ENCODE measurements around the gene CNRIP1. TPM values are rescaled to one million over a fixed set of nuclear protein-coding genes. Genes with fewer than 3 reads are reported as not detected.

The CNRIP1 gene
- total RNA-seq, 4 donors from 2014 or later = 30.2 to 58.1 (median 40.6) TPM

DNA sequence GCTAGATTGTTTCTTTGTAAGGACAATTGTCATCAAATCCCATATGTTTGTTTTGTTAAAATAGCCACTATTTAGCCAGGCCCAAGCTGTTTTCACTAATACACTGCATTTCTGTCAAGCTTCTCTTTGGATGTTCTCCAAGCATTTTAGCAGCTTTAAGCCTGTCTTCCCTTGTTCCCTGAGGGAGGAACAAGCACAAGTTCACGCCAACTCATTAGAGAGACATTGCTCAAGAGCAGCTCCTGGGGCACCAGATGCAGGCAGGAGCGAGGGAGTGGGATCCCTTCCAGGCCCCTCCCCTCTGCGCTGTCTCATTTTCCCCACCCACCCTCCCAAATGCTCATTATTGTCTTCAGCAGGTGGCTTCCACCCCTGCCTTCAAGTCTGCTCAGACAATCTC, 34.9 kb downstream of the CNRIP1 start:
- TF ChIP-seq CTCF (IDR thresholded peaks at IDR 0.05) (no peak), POLR2A (IDR thresholded peaks at IDR 0.05) (no peak)
- H3K27ac ChIP-seq = peak overlapping the region in 1 of 2 donors; percentile 40
- intact Hi-C loops (cut with DNase I; ENCODE audit: low total_unique reads) = loop anchor here (5.0 kb wide), 1 partner anchor 88 kb away; no protein-coding TSS in a partner anchor
- peaks cover 0 to 19% of the 10 kb centered on the region in 2 donors for H3K4me1 ChIP-seq
- H3K36me3 ChIP-seq = no peaks in the 10 kb centered on the region
- peak; percentile 70 to 72 for DNase-seq
- no peak overlapping the region for H3K4me3 ChIP-seq
- H3K27me3 ChIP-seq = no peaks in the 10 kb centered on the region
- no peaks in the 10 kb centered on the region for H3K9me3 ChIP-seq

- Histone ChIP-seq H3K27me3 (no peaks in the 10 kb centered on the region), H3K36me3 (no peaks in the 10 kb centered on the region), H3K4me1 (peaks cover 0 to 15% of the 10 kb centered on the region in 2 donors), H3K4me3 (no peak overlapping the region), H3K27ac (no peak overlapping the region), H3K9me3 (no peaks in the 10 kb centered on the region)
- TF ChIP-seq CTCF (IDR thresholded peaks at IDR 0.05) (no peak), POLR2A (IDR thresholded peaks at IDR 0.05) (no peak)
- no peak for DNase-seq
- intact Hi-C loops (cut with DNase I; ENCODE audit: low total_unique reads) = loop anchor here (5.0 kb wide), 1 partner anchor 86 kb away; no protein-coding TSS in a partner anchor
These were observed 36.3 kb downstream of the CNRIP1 start for GRCh38 chr2:68283419-68283812.

DNA sequence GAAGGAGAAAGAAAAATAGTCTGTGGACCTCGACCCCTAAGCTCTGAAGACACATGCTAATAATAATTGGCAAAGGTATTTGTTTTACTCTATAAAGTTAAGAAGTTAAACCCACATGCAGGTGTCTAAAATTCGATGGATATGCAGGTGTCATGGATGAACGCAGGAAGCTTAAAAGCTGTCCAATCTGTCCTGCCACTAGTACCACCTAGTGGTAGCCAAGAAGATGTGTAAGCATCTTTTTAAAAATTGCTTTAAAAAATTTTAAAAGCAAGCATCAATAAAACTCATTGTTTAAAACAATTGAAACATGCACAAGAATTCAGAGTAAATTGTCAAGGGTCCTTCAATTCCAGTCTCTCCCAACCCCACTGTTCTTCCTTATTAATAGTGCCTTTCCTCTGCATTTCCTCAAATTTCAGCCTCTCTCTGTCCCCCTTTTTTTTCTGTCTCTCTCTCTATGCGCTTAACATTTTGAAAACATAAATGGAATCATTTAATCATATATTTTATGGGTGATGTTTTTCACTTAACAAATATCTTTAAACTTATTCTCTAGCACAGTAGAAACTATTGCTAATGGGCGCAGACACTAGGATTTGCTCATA, 36.8 kb downstream of the CNRIP1 start:
- Histone ChIP-seq H3K4me1 (peaks cover 0 to 11% of the 10 kb centered on the region in 2 donors), H3K27ac (no peak overlapping the region), H3K4me3 (no peak overlapping the region), H3K27me3 (no peaks in the 10 kb centered on the region), H3K9me3 (no peaks in the 10 kb centered on the region), H3K36me3 (no peaks in the 10 kb centered on the region)
- intact Hi-C loops (cut with DNase I; ENCODE audit: low total_unique reads) = loop anchor here (5.0 kb wide), 1 partner anchor 86 kb away; no protein-coding TSS in a partner anchor
- no peak for DNase-seq
- TF ChIP-seq CTCF (IDR thresholded peaks at IDR 0.05) (peak; percentile 56 to 74 (median 66)), POLR2A (IDR thresholded peaks at IDR 0.05) (no peak)

DNA sequence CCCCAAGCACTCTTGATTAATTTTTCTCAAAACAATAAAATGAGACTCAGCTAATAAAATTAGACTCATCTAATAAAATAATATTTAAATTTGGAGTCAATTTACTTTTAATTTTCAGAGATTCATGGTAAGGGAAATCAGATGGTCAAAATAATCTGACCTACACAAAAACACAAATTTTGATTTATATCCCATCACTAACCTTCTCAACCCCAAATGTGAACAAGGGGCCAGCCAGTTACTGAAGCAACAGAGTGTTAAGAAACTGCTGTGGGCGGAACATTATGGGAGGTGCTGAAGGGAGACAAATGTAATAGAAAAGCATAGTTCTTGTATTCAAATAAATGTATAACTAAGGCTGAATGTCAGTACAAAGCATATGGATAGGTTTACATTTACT, 39.0 kb downstream of the CNRIP1 start:
- Histone ChIP-seq H3K4me1 (peaks cover 0 to 11% of the 10 kb centered on the region in 2 donors), H3K9me3 (no peaks in the 10 kb centered on the region), H3K27ac (peak overlapping the region; percentile 8 to 36), H3K4me3 (no peak overlapping the region), H3K27me3 (no peaks in the 10 kb centered on the region), H3K36me3 (no peaks in the 10 kb centered on the region)
- TF ChIP-seq CTCF (IDR thresholded peaks at IDR 0.05) = no peak
- TF ChIP-seq POLR2A (IDR thresholded peaks at IDR 0.05) = no peak
- intact Hi-C loops (cut with DNase I; ENCODE audit: low total_unique reads) = loop anchor here (5.0 kb wide), 1 partner anchor 83 kb away; no protein-coding TSS in a partner anchor
- peak in 1 of 2 donors; percentile 74 for DNase-seq

GRCh38 chr2:68280348-68280747, 39.4 kb downstream of the CNRIP1 start:
- Histone ChIP-seq H3K4me1 (peaks cover 0 to 11% of the 10 kb centered on the region in 2 donors), H3K27me3 (no peaks in the 10 kb centered on the region), H3K4me3 (no peak overlapping the region), H3K9me3 (no peaks in the 10 kb centered on the region), H3K27ac (peak overlapping the region; percentile 36 to 48), H3K36me3 (no peaks in the 10 kb centered on the region)
- intact Hi-C loops (cut with DNase I; ENCODE audit: low total_unique reads) = loop anchor here (5.0 kb wide), 1 partner anchor 83 kb away; no protein-coding TSS in a partner anchor
- TF ChIP-seq POLR2A (IDR thresholded peaks at IDR 0.05) (no peak), CTCF (IDR thresholded peaks at IDR 0.05) (no peak)
- DNase-seq = no peak
